SK-N-MC (cell line): ENCODE results near the gene LCE3B.

Experiments used
- DNase-seq: peaks from one replicate; pipeline ENCODE4 v3.0.0-alpha.2; 2011; ENCODE audit warnings: low read depth, low spot score
- H3K27ac ChIP-seq: fragments of 200-600 bp; sonication (generic); 2 replicates; pipeline ENCODE4 v1.5.1; 2016; ENCODE audit warnings: mixed run types
- H3K36me3 ChIP-seq: fragments of 200-600 bp; sonication (generic); 2 replicates; pipeline ENCODE4 v1.6.1; 2017; ENCODE audit warnings: antibody characterized with exemption, low read length, mixed read lengths; ENCODE audit not compliant: insufficient read depth
- H3K4me3 ChIP-seq: fragments of 200-600 bp; sonication (generic); 2 replicates; pipeline ENCODE4 v1.5.1; 2016
- H3K9ac ChIP-seq: fragments of 200-600 bp; sonication (generic); 2 replicates; pipeline ENCODE4 v1.8.0; 2017; ENCODE audit warnings: mixed run types, mixed read lengths; ENCODE audit not compliant: insufficient read length
- H3K9me3 ChIP-seq: fragments of 200-600 bp; sonication (generic); 2 replicates; pipeline ENCODE4 v1.6.1; 2017; ENCODE audit warnings: low read depth, mild to moderate bottlenecking, antibody characterized with exemption, low read length, moderate library complexity, mixed read lengths
- EZH2 ChIP-seq: fragments of 200-600 bp; sonication (generic); IDR thresholded peaks from one replicate; pipeline ENCODE4 v1.6.1; 2017; ENCODE audit warnings: antibody characterized with exemption
- FOXP2 ChIP-seq: optimal IDR thresholded peaks from 2 replicates; pipeline ENCODE3; 2011; ENCODE audit warnings: mild to moderate bottlenecking, moderate library complexity; ENCODE audit not compliant: insufficient read depth; ENCODE audit errors: extremely low read length, control extremely low read depth
- POLR2AphosphoS5 ChIP-seq: IDR thresholded peaks from 2 replicates; pipeline ENCODE4 v1.6.1; 2012; ENCODE audit warnings: mild to moderate bottlenecking, low read depth, low read length, borderline replicate concordance

Gene LCE3B

GRCh38 chr1:152596986-152597385 is 16.6 kb upstream of the LCE3B start:
- Histone ChIP-seq H3K36me3 (no peaks in the 10 kb centered on the region), H3K9ac (no peak overlapping the region), H3K27ac (no peak overlapping the region), H3K4me3 (no peak overlapping the region), H3K9me3 (no peaks in the 10 kb centered on the region)
- TF ChIP-seq POLR2AphosphoS5 (no peak), FOXP2 (no peak), EZH2 (no peak)
- no peak for DNase-seq

GRCh38 chr1:152599934-152600333 is 13.7 kb upstream of the LCE3B start, which contains the start of gene LCE3C:
LCE3C (plus strand) TSS chr1:152600234; CDS start chr1:152600732, 498 bp downstream.
- TF ChIP-seq POLR2AphosphoS5 (no peak), EZH2 (no peak), FOXP2 (no peak)
- DNase-seq: no peak
- no peak within 1 kb of the TSS for H3K4me3 ChIP-seq
- H3K9me3 ChIP-seq: no peaks in the 10 kb centered on the region
- no peak within 1 kb of the TSS for H3K9ac ChIP-seq
- no peak within 1 kb of the TSS for H3K27ac ChIP-seq
- H3K36me3 ChIP-seq: no peaks in the 10 kb centered on the region

GRCh38 chr1:152621993-152622392 is 8.4 kb downstream of the LCE3B start:
- Histone ChIP-seq H3K9me3 (no peaks in the 10 kb centered on the region), H3K27ac (no peak overlapping the region), H3K36me3 (no peaks in the 10 kb centered on the region), H3K4me3 (no peak overlapping the region), H3K9ac (no peak overlapping the region)
- no peak for TF ChIP-seq EZH2
- DNase-seq: no peak

GRCh38 chr1:152622803-152623202 is 9.2 kb downstream of the LCE3B start, which contains the start of gene LCE3A:
LCE3A (minus strand) TSS chr1:152623103; CDS start chr1:152623103, 0 bp downstream.
- Histone ChIP-seq H3K4me3 (no peak within 1 kb of the TSS), H3K9ac (no peak within 1 kb of the TSS), H3K9me3 (no peaks in the 10 kb centered on the region), H3K27ac (no peak within 1 kb of the TSS), H3K36me3 (no peaks in the 10 kb centered on the region)
- TF ChIP-seq POLR2AphosphoS5: no peak
- TF ChIP-seq FOXP2: no peak
- TF ChIP-seq EZH2: no peak
- DNase-seq: no peak

GRCh38 chr1:152623203-152623844 is 9.7 kb downstream of the LCE3B start:
- Histone ChIP-seq H3K4me3 (no peak overlapping the region), H3K9me3 (no peaks in the 10 kb centered on the region), H3K9ac (no peak overlapping the region), H3K27ac (no peak overlapping the region), H3K36me3 (no peaks in the 10 kb centered on the region)
- no peak for TF ChIP-seq POLR2AphosphoS5
- no peak for TF ChIP-seq EZH2
- no peak for TF ChIP-seq FOXP2
- no peak for DNase-seq

- no peaks in the 10 kb centered on the region for H3K36me3 ChIP-seq
Measured at GRCh38 chr1:152626744-152627143, 13.1 kb downstream of the LCE3B start.

GRCh38 chr1:152630596-152630995 is 17.0 kb downstream of the LCE3B start:
- Histone ChIP-seq H3K27ac (no peak overlapping the region), H3K36me3 (no peaks in the 10 kb centered on the region), H3K9ac (no peak overlapping the region), H3K4me3 (no peak overlapping the region), H3K9me3 (no peaks in the 10 kb centered on the region)
- TF ChIP-seq EZH2 (no peak), POLR2AphosphoS5 (no peak), FOXP2 (no peak)
- no peak for DNase-seq

More at GRCh38 chr1:152626744-152627143, 13.1 kb downstream of the LCE3B start:
- H3K27ac ChIP-seq: no peak overlapping the region
- no peaks in the 10 kb centered on the region for H3K9me3 ChIP-seq
- DNase-seq: no peak
- no peak overlapping the region for H3K4me3 ChIP-seq
- H3K9ac ChIP-seq: no peak overlapping the region
- TF ChIP-seq FOXP2 (no peak), POLR2AphosphoS5 (no peak), EZH2 (no peak)

GRCh38 chr1:152640351-152640750 is 26.7 kb downstream of the LCE3B start:
- no peak for DNase-seq
- Histone ChIP-seq H3K9ac (no peak overlapping the region), H3K36me3 (no peaks in the 10 kb centered on the region), H3K4me3 (no peak overlapping the region), H3K27ac (no peak overlapping the region), H3K9me3 (no peaks in the 10 kb centered on the region)
- no peak for TF ChIP-seq EZH2

GRCh38 chr1:152643945-152644344 is 30.3 kb downstream of the LCE3B start:
- Histone ChIP-seq H3K4me3 (no peak overlapping the region), H3K36me3 (no peaks in the 10 kb centered on the region), H3K9ac (no peak overlapping the region), H3K27ac (no peak overlapping the region), H3K9me3 (no peaks in the 10 kb centered on the region)
- TF ChIP-seq FOXP2: no peak
- no peak for TF ChIP-seq POLR2AphosphoS5
- no peak for TF ChIP-seq EZH2
- DNase-seq: no peak

- Histone ChIP-seq H3K4me3 (no peak overlapping the region), H3K36me3 (no peaks in the 10 kb centered on the region), H3K27ac (no peak overlapping the region), H3K9ac (no peak overlapping the region), H3K9me3 (no peaks in the 10 kb centered on the region)
- DNase-seq: no peak
- TF ChIP-seq POLR2AphosphoS5 (no peak), EZH2 (no peak), FOXP2 (no peak)
Measured at GRCh38 chr1:152645146-152645545, 31.5 kb downstream of the LCE3B start.
